Measurements from ENCODE around the gene KIF21A. TPM values are rescaled to one million over a fixed set of nuclear protein-coding genes. Genes with fewer than 3 reads are reported as not detected.
"Not testable (repeated sequence)": the region's sequence is repeated elsewhere in the genome, so short reads cannot be mapped to it uniquely, and the experiment has no call there.

KIF21A gene
- total RNA-seq, 1 donor from 2014 or later: 37.4 TPM

- no peak for FAIRE-seq
- no peaks in the 10 kb centered on the region for H3K27me3 ChIP-seq (ENCODE audit: control insufficient read depth, insufficient read depth, low read length)
- no peak overlapping the region for H3K4me3 ChIP-seq (ENCODE audit: low read depth, low read length)
- no peak for TF ChIP-seq CTCF (IDR thresholded peaks at IDR 0.05; ENCODE audit: insufficient read depth, low read length, severe bottlenecking)
- H3K36me3 ChIP-seq (ENCODE audit: control insufficient read depth, insufficient read depth, low read length): no peaks in the 10 kb centered on the region
- DNase-seq (ENCODE audit: low read depth): no peak
Measured at GRCh38 chr12:39301422-39301821, 141.5 kb downstream of the KIF21A start.

- Histone ChIP-seq H3K4me3 (ENCODE audit: low read depth, low read length) (no peak overlapping the region), H3K27me3 (ENCODE audit: control insufficient read depth, insufficient read depth, low read length) (no peaks in the 10 kb centered on the region), H3K36me3 (ENCODE audit: control insufficient read depth, insufficient read depth, low read length) (no peaks in the 10 kb centered on the region)
- DNase-seq (ENCODE audit: low read depth) (no peak), FAIRE-seq (no peak)
- TF ChIP-seq CTCF (IDR thresholded peaks at IDR 0.05; ENCODE audit: insufficient read depth, low read length, severe bottlenecking): no peak
Measured at GRCh38 chr12:39300799-39301198, 142.1 kb downstream of the KIF21A start.

GRCh38 chr12:39297891-39298290 lies 145.0 kb downstream of the KIF21A start:
- TF ChIP-seq CTCF (IDR thresholded peaks at IDR 0.05; ENCODE audit: insufficient read depth, low read length, severe bottlenecking): no peak
- no peak for FAIRE-seq
- H3K4me3 ChIP-seq (ENCODE audit: low read depth, low read length): no peak overlapping the region
- DNase-seq (ENCODE audit: low read depth): no peak
- no peaks in the 10 kb centered on the region for H3K27me3 ChIP-seq (ENCODE audit: control insufficient read depth, insufficient read depth, low read length)
- no peaks in the 10 kb centered on the region for H3K36me3 ChIP-seq (ENCODE audit: control insufficient read depth, insufficient read depth, low read length)

GRCh38 chr12:39296496-39296895 lies 146.4 kb downstream of the KIF21A start:
- no peak for TF ChIP-seq CTCF (IDR thresholded peaks at IDR 0.05; ENCODE audit: insufficient read depth, low read length, severe bottlenecking)
- DNase-seq (ENCODE audit: low read depth) (no peak), FAIRE-seq (no peak)
- Histone ChIP-seq H3K4me3 (ENCODE audit: low read depth, low read length) (no peak overlapping the region), H3K36me3 (ENCODE audit: control insufficient read depth, insufficient read depth, low read length) (no peaks in the 10 kb centered on the region), H3K27me3 (ENCODE audit: control insufficient read depth, insufficient read depth, low read length) (no peaks in the 10 kb centered on the region)

GRCh38 chr12:39295593-39295992 lies 147.3 kb downstream of the KIF21A start:
- not testable (repeated sequence) for H3K36me3 ChIP-seq (ENCODE audit: control insufficient read depth, insufficient read depth, low read length); FAIRE-seq; H3K4me3 ChIP-seq (ENCODE audit: low read depth, low read length); H3K27me3 ChIP-seq (ENCODE audit: control insufficient read depth, insufficient read depth, low read length); DNase-seq (ENCODE audit: low read depth)

- DNase-seq (ENCODE audit: low read depth) (no peak), FAIRE-seq (no peak)
- Histone ChIP-seq H3K36me3 (ENCODE audit: control insufficient read depth, insufficient read depth, low read length) (no peaks in the 10 kb centered on the region), H3K27me3 (ENCODE audit: control insufficient read depth, insufficient read depth, low read length) (no peaks in the 10 kb centered on the region), H3K4me3 (ENCODE audit: low read depth, low read length) (no peak overlapping the region)
- no peak for TF ChIP-seq CTCF (IDR thresholded peaks at IDR 0.05; ENCODE audit: insufficient read depth, low read length, severe bottlenecking)
Measured at GRCh38 chr12:39294715-39295114, 148.2 kb downstream of the KIF21A start.

All from bronchial epithelial cell (primary cell).